Measurements from ENCODE around the gene PATZ1. TPM values are rescaled to one million over a fixed set of nuclear protein-coding genes. Genes with fewer than 3 reads are reported as not detected.

Gene PATZ1
- total RNA-seq, 1 donor from 2014 or later = 98.9 TPM

- no peak overlapping the region for H3K4me3 Mint-ChIP-seq (ENCODE audit: unreplicated experiment)
- H3K36me3 Mint-ChIP-seq (ENCODE audit: unreplicated experiment) = no peaks in the 10 kb centered on the region
- peaks cover 3% of the 10 kb centered on the region for H3K27me3 Mint-ChIP-seq (ENCODE audit: unreplicated experiment)
- TF ChIP-seq, protein P1, sequence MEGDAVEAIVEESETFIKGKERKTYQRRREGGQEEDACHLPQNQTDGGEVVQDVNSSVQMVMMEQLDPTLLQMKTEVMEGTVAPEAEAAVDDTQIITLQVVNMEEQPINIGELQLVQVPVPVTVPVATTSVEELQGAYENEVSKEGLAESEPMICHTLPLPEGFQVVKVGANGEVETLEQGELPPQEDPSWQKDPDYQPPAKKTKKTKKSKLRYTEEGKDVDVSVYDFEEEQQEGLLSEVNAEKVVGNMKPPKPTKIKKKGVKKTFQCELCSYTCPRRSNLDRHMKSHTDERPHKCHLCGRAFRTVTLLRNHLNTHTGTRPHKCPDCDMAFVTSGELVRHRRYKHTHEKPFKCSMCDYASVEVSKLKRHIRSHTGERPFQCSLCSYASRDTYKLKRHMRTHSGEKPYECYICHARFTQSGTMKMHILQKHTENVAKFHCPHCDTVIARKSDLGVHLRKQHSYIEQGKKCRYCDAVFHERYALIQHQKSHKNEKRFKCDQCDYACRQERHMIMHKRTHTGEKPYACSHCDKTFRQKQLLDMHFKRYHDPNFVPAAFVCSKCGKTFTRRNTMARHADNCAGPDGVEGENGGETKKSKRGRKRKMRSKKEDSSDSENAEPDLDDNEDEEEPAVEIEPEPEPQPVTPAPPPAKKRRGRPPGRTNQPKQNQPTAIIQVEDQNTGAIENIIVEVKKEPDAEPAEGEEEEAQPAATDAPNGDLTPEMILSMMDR (IDR thresholded peaks at IDR 0.05; ENCODE audit: partially characterized antibody, unreplicated experiment) = no peak
- peaks cover 7% of the 10 kb centered on the region for H3K4me1 Mint-ChIP-seq (ENCODE audit: low read depth, unreplicated experiment)
- no peak overlapping the region for H3K27ac Mint-ChIP-seq (ENCODE audit: unreplicated experiment)
- H3K9me3 Mint-ChIP-seq (ENCODE audit: unreplicated experiment) = peaks cover 2% of the 10 kb centered on the region
- DNase-seq = no peak
Measured at GRCh38 chr22:31278626-31279326, 67.4 kb downstream of the PATZ1 start.

- no peaks in the 10 kb centered on the region for H3K36me3 Mint-ChIP-seq (ENCODE audit: unreplicated experiment)
- no peak overlapping the region for H3K27ac Mint-ChIP-seq (ENCODE audit: unreplicated experiment)
- TF ChIP-seq, protein P1 (IDR thresholded peaks at IDR 0.05; ENCODE audit: partially characterized antibody, unreplicated experiment) = no peak
Measured at GRCh38 chr22:31278151-31278621, 68.0 kb downstream of the PATZ1 start.

DNA sequence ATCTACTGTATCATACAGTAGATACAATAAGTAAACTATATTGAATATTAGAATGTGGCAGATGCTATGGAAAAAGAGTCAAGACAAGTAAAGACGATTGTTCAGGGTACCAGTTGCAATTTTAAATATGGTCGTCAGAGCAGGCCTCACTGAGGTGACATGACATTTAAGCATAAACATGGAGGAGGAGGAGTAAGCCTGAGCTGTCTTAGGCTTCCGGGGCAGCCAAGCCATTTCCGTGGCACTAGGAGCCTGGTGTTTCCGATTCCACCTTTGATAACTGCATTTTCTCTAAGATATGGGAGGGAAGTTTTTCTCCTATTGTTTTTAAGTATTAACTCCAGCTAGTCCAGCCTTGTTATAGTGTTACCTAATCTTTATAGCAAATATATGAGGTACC, 68.4 kb downstream of the PATZ1 start:
- Mint-ChIP-seq H3K27me3 (ENCODE audit: unreplicated experiment) (peaks cover 3% of the 10 kb centered on the region), H3K9me3 (ENCODE audit: unreplicated experiment) (peaks cover 2% of the 10 kb centered on the region), H3K36me3 (ENCODE audit: unreplicated experiment) (no peaks in the 10 kb centered on the region), H3K4me1 (ENCODE audit: low read depth, unreplicated experiment) (no peaks in the 10 kb centered on the region), H3K27ac (ENCODE audit: unreplicated experiment) (no peak overlapping the region), H3K4me3 (ENCODE audit: unreplicated experiment) (no peak overlapping the region)
- TF ChIP-seq, protein P1 (IDR thresholded peaks at IDR 0.05; ENCODE audit: partially characterized antibody, unreplicated experiment) = no peak
- no peak for DNase-seq

More at GRCh38 chr22:31278151-31278621, 68.0 kb downstream of the PATZ1 start:
- H3K27me3 Mint-ChIP-seq (ENCODE audit: unreplicated experiment) = peaks cover 3% of the 10 kb centered on the region
- no peak overlapping the region for H3K4me3 Mint-ChIP-seq (ENCODE audit: unreplicated experiment)
- H3K4me1 Mint-ChIP-seq (ENCODE audit: low read depth, unreplicated experiment) = peaks cover 3% of the 10 kb centered on the region
- no peak for DNase-seq
- H3K9me3 Mint-ChIP-seq (ENCODE audit: unreplicated experiment) = peaks cover 2% of the 10 kb centered on the region

DNA sequence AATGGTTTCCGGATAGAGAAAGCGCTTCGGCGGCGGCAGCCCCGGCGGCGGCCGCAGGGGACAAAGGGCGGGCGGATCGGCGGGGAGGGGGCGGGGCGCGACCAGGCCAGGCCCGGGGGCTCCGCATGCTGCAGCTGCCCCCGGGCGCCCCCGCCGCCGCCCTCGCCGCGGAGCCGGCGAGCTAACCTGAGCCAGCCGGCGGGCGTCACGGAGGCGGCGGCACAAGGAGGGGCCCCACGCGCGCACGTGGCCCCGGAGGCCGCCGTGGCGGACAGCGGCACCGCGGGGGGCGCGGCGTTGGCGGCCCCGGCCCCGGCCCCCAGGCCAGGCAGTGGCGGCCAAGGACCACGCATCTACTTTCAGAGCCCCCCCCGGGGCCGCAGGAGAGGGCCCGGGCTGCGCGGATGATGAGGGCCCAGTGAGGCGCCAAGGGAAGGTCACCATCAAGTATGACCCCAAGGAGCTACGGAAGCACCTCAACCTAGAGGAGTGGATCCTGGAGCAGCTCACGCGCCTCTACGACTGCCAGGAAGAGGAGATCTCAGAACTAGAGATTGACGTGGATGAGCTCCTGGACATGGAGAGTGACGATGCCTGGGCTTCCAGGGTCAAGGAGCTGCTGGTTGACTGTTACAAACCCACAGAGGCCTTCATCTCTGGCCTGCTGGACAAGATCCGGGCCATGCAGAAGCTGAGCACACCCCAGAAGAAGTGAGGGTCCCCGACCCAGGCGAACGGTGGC, 69.5 kb downstream of the PATZ1 start:
- Mint-ChIP-seq H3K4me1 (ENCODE audit: low read depth, unreplicated experiment) (peaks cover 3% of the 10 kb centered on the region), H3K4me3 (ENCODE audit: unreplicated experiment) (no peak overlapping the region), H3K27ac (ENCODE audit: unreplicated experiment) (no peak overlapping the region), H3K27me3 (ENCODE audit: unreplicated experiment) (peaks cover 3% of the 10 kb centered on the region), H3K9me3 (ENCODE audit: unreplicated experiment) (peaks cover 2% of the 10 kb centered on the region), H3K36me3 (ENCODE audit: unreplicated experiment) (no peaks in the 10 kb centered on the region)
- DNase-seq = no peak
- TF ChIP-seq, protein P1 (IDR thresholded peaks at IDR 0.05; ENCODE audit: partially characterized antibody, unreplicated experiment) = no peak

Other genes with a start within 250 kb of the PATZ1 start
- gene SELENOM, start 238.8 kb downstream of the PATZ1 start, total RNA-seq (ENCODE audit: unreplicated experiment) = 40.9 TPM
- gene INPP5J, start 223.4 kb downstream of the PATZ1 start, total RNA-seq (ENCODE audit: unreplicated experiment) = 15.4 TPM
- 1.3 TPM for gene PLA2G3, start 205.8 kb downstream of the PATZ1 start, total RNA-seq (ENCODE audit: unreplicated experiment)
- gene RNF185, start 186.2 kb downstream of the PATZ1 start, total RNA-seq (ENCODE audit: unreplicated experiment) = 27.4 TPM
- 92.4 TPM for gene LIMK2, start 134.0 kb downstream of the PATZ1 start, total RNA-seq (ENCODE audit: unreplicated experiment)
- gene PIK3IP1, start 53.9 kb downstream of the PATZ1 start, total RNA-seq (ENCODE audit: unreplicated experiment) = 38.8 TPM
- 64.1 TPM for gene DRG1, start 53.3 kb upstream of the PATZ1 start, total RNA-seq (ENCODE audit: unreplicated experiment)
- gene EIF4ENIF1, start 143.5 kb upstream of the PATZ1 start, total RNA-seq (ENCODE audit: unreplicated experiment) = 41.9 TPM
- gene SFI1, start 150.2 kb upstream of the PATZ1 start, total RNA-seq (ENCODE audit: unreplicated experiment) = 48.7 TPM

Data from glutamatergic neuron (in vitro differentiated cells).